B cell (primary cell): ENCODE results near the gene MEPCE. TPM values are rescaled to one million over a fixed set of nuclear protein-coding genes. Genes with fewer than 3 reads are reported as not detected.

ENCODE experiments used
- ATAC-seq: fragments of 200-7000 bp; cut with Tn5 transposase; one replicate; pipeline ENCODE4 v1.10.0; 2021; ENCODE audit warnings: low read depth, mild to moderate bottlenecking, moderate number of reproducible peaks, moderate library complexity
- CTCF ChIA-PET: fragments of 350-600 bp; sonication (Branson Sonifier 250); formaldehyde crosslinking; loops from one replicate; lab custom pipeline; 2021; ENCODE audit warnings: antibody characterized with exemption, inconsistent platforms; lab: Charles Lee
- POLR2A ChIA-PET: fragments of 350-600 bp; sonication (Branson Sonifier 250); formaldehyde crosslinking; loops from one replicate; lab custom pipeline; 2021; ENCODE audit warnings: antibody characterized with exemption; lab: Charles Lee
- DNase-seq: peaks from one replicate; pipeline ENCODE4 v3.0.0; 2013
- H2AFZ ChIP-seq: 2 replicates; pipeline ENCODE4 v1.6.1; 2012; ENCODE audit warnings: mild to moderate bottlenecking, low read depth, low read length; ENCODE audit not compliant: insufficient read depth, poor library complexity, severe bottlenecking
- H3K27ac ChIP-seq, 2 donors: 1 replicate in 1 of 2; 2 replicates in 1 of 2; pipeline ENCODE4 v1.5.1; 2012 to 2013; ENCODE audit warnings: low read length in 2 of 2, mild to moderate bottlenecking in 2 of 2, moderate library complexity in 1 of 2
- H3K27me3 ChIP-seq, 4 experiments: fragments of 200-600 bp in 1 of 4; sonication (generic) in 1 of 4; replicated peaks in 1 of 4; 1 replicate in 2 of 4; 2 replicates in 2 of 4; pipeline versions ENCODE4 v1.6.1 to v1.7.0; 2013 to 2016; ENCODE audit warnings: low read length in 3 of 4, mild to moderate bottlenecking in 2 of 4, mixed read lengths in 1 of 4, moderate library complexity in 1 of 4; ENCODE audit not compliant: insufficient read depth in 4 of 4, control insufficient read depth in 3 of 4; ENCODE audit errors: control extremely low read depth in 1 of 4
- H3K36me3 ChIP-seq, 2 experiments: replicated peaks in 1 of 2; 1 replicate in 1 of 2; 2 replicates in 1 of 2; pipeline versions ENCODE4 v1.6.1 to v1.7.1; 2013; ENCODE audit warnings: low read length in 1 of 2; ENCODE audit not compliant: insufficient read depth in 2 of 2, control insufficient read depth in 1 of 2; ENCODE audit errors: control extremely low read depth in 1 of 2, extremely low read depth in 1 of 2
- H3K4me1 ChIP-seq, 2 donors: fragments of 200-600 bp in 1 of 2; sonication (generic) in 1 of 2; 1 replicate in 1 of 2; 2 replicates in 1 of 2; pipeline versions ENCODE4 v1.5.1 to v1.6.1; 2013 to 2017; ENCODE audit warnings: low read length in 2 of 2; ENCODE audit not compliant: control insufficient read depth in 2 of 2, insufficient read depth in 2 of 2
- H3K4me2 ChIP-seq: replicated peaks from 2 replicates; pipeline ENCODE3; 2012; ENCODE audit warnings: mild to moderate bottlenecking, low read depth, low read length; ENCODE audit not compliant: poor library complexity, severe bottlenecking
- H3K4me3 ChIP-seq, 5 experiments: fragments of 200-600 bp in 1 of 5; sonication (generic) in 1 of 5; 1 replicate in 3 of 5; 2 replicates in 2 of 5; pipeline versions ENCODE4 v1.5.1 to v1.7.0; 2011 to 2016; ENCODE audit warnings: low read length in 4 of 5, mild to moderate bottlenecking in 4 of 5, low read depth in 2 of 5, control low read depth in 1 of 5, moderate library complexity in 1 of 5; ENCODE audit not compliant: insufficient read depth in 1 of 5; ENCODE audit errors: control extremely low read depth in 1 of 5, extremely low read depth in 1 of 5
- H3K79me2 ChIP-seq: fragments of 200-600 bp; sonication (generic); one replicate; pipeline ENCODE4 v1.6.0; 2016; ENCODE audit warnings: low read length; ENCODE audit not compliant: control insufficient read depth, insufficient read depth
- H3K9ac ChIP-seq: fragments of 200-600 bp; sonication (generic); 2 replicates; pipeline ENCODE4 v1.6.1; 2017; ENCODE audit warnings: mild to moderate bottlenecking, low read length, moderate library complexity
- H3K9me3 ChIP-seq, 3 donors: one replicate each; pipeline versions ENCODE4 v1.6.1 to v1.7.1; 2013; ENCODE audit warnings: low read length in 2 of 3; ENCODE audit not compliant: control insufficient read depth in 2 of 3, insufficient read depth in 1 of 3; ENCODE audit errors: control extremely low read depth in 1 of 3
- H4K20me1 ChIP-seq: 2 replicates; pipeline ENCODE4 v1.6.0; 2012; ENCODE audit warnings: mild to moderate bottlenecking, low read length; ENCODE audit not compliant: insufficient read depth, control insufficient read depth, poor library complexity, severe bottlenecking
- H3K27ac Mint-ChIP-seq: one replicate; pipeline ENCODE4 v1.8.0; 2021; ENCODE audit warnings: mixed read lengths
- H3K27me3 Mint-ChIP-seq: one replicate; pipeline ENCODE4 v1.8.0; 2021; ENCODE audit warnings: mixed read lengths
- H3K4me1 Mint-ChIP-seq: one replicate; pipeline ENCODE4 v1.8.0; 2021; ENCODE audit warnings: mixed read lengths
- H3K4me3 Mint-ChIP-seq: one replicate; pipeline ENCODE4 v1.8.0; 2021; ENCODE audit warnings: mixed read lengths
- H3K9me3 Mint-ChIP-seq: one replicate; pipeline ENCODE4 v1.8.0; 2022; ENCODE audit warnings: mixed read lengths; ENCODE audit not compliant: insufficient read depth
- CTCF ChIP-seq: fragments of 200-600 bp; IDR thresholded peaks from one replicate; pipeline ENCODE4 v1.8.0; 2022; ENCODE audit warnings: antibody characterized with exemption, mild to moderate bottlenecking
- EZH2 ChIP-seq: IDR thresholded peaks from 2 replicates; pipeline ENCODE4 v1.6.1; 2012; ENCODE audit warnings: borderline replicate concordance, low read depth, mild to moderate bottlenecking, moderate library complexity, low read length; ENCODE audit not compliant: insufficient read depth, poor library complexity, severe bottlenecking
- WGBS: methylation state at CpG from one replicate; pipeline ENCODE4 v1.1.5; 2013; ENCODE audit warnings: missing lambda C conversion rate; ENCODE audit not compliant: insufficient coverage; 5-methylcytosine and 5-hydroxymethylcytosine counted together
- intact Hi-C: fragments of 100-400 bp; cut with micrococcal nuclease; formaldehyde crosslinking; loops from one replicate; pipeline ENCODE4 v1.10.0; 2022
- polyA plus RNA-seq: library from polyadenylated mRNA; depleted of rRNA; stranded (reverse); fragments of >200 nt; gene quantifications from 2 replicates; pipeline ENCODE4 v1.2.3, GENCODE V29; 2012
- total RNA-seq, 2 donors: library from RNA; stranded (reverse); fragments of 120-200 nt in 1 of 2; gene quantifications; 1 replicate in 1 of 2; 2 replicates in 1 of 2; pipeline versions ENCODE4 v1.2.3 to v1.2.4, GENCODE V29; 2013 to 2022

MEPCE gene
- total and polyA plus RNA-seq, 2 donors (not counting 1 experiment from before 2014, with no cell fraction given) = 54.5 to 90.6 TPM

- peaks cover 57% of the 10 kb centered on the region for H3K4me1 Mint-ChIP-seq
- no peak for ATAC-seq
- H4K20me1 ChIP-seq = peaks cover 44% of the 10 kb centered on the region
- H3K4me1 ChIP-seq = peaks cover 33 to 50% of the 10 kb centered on the region in 2 donors
- CTCF ChIA-PET = no interaction called here
- H2AFZ ChIP-seq = no peak overlapping the region
- DNase-seq = peak; percentile 49
- peaks cover 5 to 30% of the 10 kb centered on the region in 2 experiments for H3K36me3 ChIP-seq
- peak overlapping the region; percentile 81 for H3K27ac Mint-ChIP-seq
- intact Hi-C loops = no loop called here
- H3K9me3 Mint-ChIP-seq = no peaks in the 10 kb centered on the region
- peak overlapping the region; percentile 84 for H3K4me2 ChIP-seq
- peak overlapping the region in 2 of 5 experiments; percentile 85 to 91 for H3K4me3 ChIP-seq
- peaks cover 0 to 7% (median 0%) of the 10 kb centered on the region in 3 donors for H3K9me3 ChIP-seq
- H3K27me3 Mint-ChIP-seq = no peaks in the 10 kb centered on the region
- POLR2A ChIA-PET = interaction anchor here (0.6 kb wide), 1 partner anchor 23 kb away, joined by 6 read pairs; no protein-coding TSS in a partner anchor
- no peaks in the 10 kb centered on the region for H3K27me3 ChIP-seq
- TF ChIP-seq CTCF (no peak), EZH2 (no peak)
- H3K4me3 Mint-ChIP-seq = peak overlapping the region; percentile 90
- H3K79me2 ChIP-seq = peaks cover 39% of the 10 kb centered on the region
- no peak overlapping the region for H3K9ac ChIP-seq
- WGBS = 95% methylated on average over 21 of the region's 23 CpGs
- peak overlapping the region in 1 of 2 donors; percentile 100 for H3K27ac ChIP-seq
Measured at GRCh38 chr7:100431286-100431735, 1.7 kb downstream of the MEPCE start.

- peaks cover 0 to 7% (median 0%) of the 10 kb centered on the region in 3 donors for H3K9me3 ChIP-seq
- peaks cover 39% of the 10 kb centered on the region for H3K79me2 ChIP-seq
- H3K4me3 ChIP-seq = no peak overlapping the region
- TF ChIP-seq CTCF = no peak
- no peak for TF ChIP-seq EZH2
- Mint-ChIP-seq H3K27ac (peak overlapping the region; percentile 88), H3K4me3 (peak overlapping the region; percentile 90), H3K27me3 (no peaks in the 10 kb centered on the region), H3K4me1 (peaks cover 60% of the 10 kb centered on the region), H3K9me3 (no peaks in the 10 kb centered on the region)
- ATAC-seq (no peak), DNase-seq (no peak)
- 95% methylated on average over 3 of the region's 4 CpGs for WGBS
- peaks cover 5 to 30% of the 10 kb centered on the region in 2 experiments for H3K36me3 ChIP-seq
- H3K4me2 ChIP-seq = peak overlapping the region; percentile 84
- H4K20me1 ChIP-seq = peaks cover 44% of the 10 kb centered on the region
- peak overlapping the region in 1 of 2 donors; percentile 4 for H3K27ac ChIP-seq
- H3K27me3 ChIP-seq = no peaks in the 10 kb centered on the region
- intact Hi-C loops = no loop called here
- CTCF ChIA-PET = interaction anchor here (0.6 kb wide), 1 partner anchor 649 kb away, joined by 3 read pairs; no protein-coding TSS in a partner anchor
- H3K9ac ChIP-seq = no peak overlapping the region
- H3K4me1 ChIP-seq = peaks cover 33 to 55% of the 10 kb centered on the region in 2 donors
- no peak overlapping the region for H2AFZ ChIP-seq
- POLR2A ChIA-PET = interaction anchor here (0.6 kb wide), 2 partner anchors 15 to 22 kb away, joined by 6 to 13 read pairs; no protein-coding TSS in a partner anchor
Measured at GRCh38 chr7:100432053-100432452, 2.4 kb downstream of the MEPCE start.
